Activated T-cell treated with anti-CD3 and anti-CD28 coated beads, Interleukin-2, amount 50 U/mL, for 4 hours (primary cell): ENCODE measurements around the gene NUBP1. TPM values are rescaled to one million over a fixed set of nuclear protein-coding genes. Genes with fewer than 3 reads are reported as not detected.
A peak's percentile ranks its signal among the peaks of the same experiment; 100 is the strongest.

ENCODE experiments used
- ATAC-seq, 2 donors: fragments of 200-7000 bp; cut with Tn5 transposase; one replicate each; pipeline ENCODE4 v1.10.0; 2021
- DNase-seq: peaks from one replicate; pipeline ENCODE4 v3.0.0-alpha.2; 2020
- H3K27me3 Mint-ChIP-seq: one replicate; pipeline ENCODE4 v1.8.0; 2021; ENCODE audit warnings: low read depth, mixed read lengths
- H3K36me3 Mint-ChIP-seq: one replicate; pipeline ENCODE4 v1.8.0; 2022; ENCODE audit warnings: mixed read lengths; ENCODE audit not compliant: insufficient read depth
- H3K4me1 Mint-ChIP-seq: one replicate; pipeline ENCODE4 v1.8.0; 2021; ENCODE audit warnings: low read depth, mixed read lengths
- H3K4me3 Mint-ChIP-seq: one replicate; pipeline ENCODE4 v1.8.0; 2021; ENCODE audit warnings: mild to moderate bottlenecking, moderate library complexity, mixed read lengths
- H3K9me3 Mint-ChIP-seq: one replicate; pipeline ENCODE4 v1.8.0; 2021; ENCODE audit warnings: mixed read lengths
- total RNA-seq, 3 donors: library from RNA; stranded (reverse); gene quantifications; one replicate each; pipeline ENCODE4 v1.2.1, GENCODE V29; 2021

NUBP1 gene
- total RNA-seq, 3 donors from 2014 or later: 42.4 to 52.8 (median 44.1) TPM

DNA sequence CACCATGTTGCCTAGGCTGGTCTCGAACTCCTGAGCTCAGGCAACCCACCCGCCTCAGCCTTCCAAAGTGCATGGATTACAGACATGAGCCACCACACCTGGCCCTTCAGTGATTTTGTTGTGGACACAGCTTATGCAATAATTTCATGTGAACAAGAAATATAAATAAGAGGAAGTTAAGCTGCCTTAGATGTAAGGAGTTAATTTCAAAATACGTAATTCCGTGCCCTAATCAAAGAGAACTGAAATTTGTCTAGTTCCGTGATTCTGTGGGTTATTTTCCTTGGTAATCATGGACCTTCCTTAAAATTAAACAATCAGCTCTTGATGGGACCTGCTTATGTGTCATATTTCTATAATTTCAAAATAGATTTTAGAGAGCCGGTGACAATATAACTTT, 63.1 kb downstream of the NUBP1 start:
- Mint-ChIP-seq H3K9me3 (no peaks in the 10 kb centered on the region), H3K36me3 (no peaks in the 10 kb centered on the region), H3K4me3 (no peak overlapping the region), H3K4me1 (no peaks in the 10 kb centered on the region), H3K27me3 (peaks cover 7% of the 10 kb centered on the region)
- DNase-seq: no peak
- no peak for ATAC-seq

DNA sequence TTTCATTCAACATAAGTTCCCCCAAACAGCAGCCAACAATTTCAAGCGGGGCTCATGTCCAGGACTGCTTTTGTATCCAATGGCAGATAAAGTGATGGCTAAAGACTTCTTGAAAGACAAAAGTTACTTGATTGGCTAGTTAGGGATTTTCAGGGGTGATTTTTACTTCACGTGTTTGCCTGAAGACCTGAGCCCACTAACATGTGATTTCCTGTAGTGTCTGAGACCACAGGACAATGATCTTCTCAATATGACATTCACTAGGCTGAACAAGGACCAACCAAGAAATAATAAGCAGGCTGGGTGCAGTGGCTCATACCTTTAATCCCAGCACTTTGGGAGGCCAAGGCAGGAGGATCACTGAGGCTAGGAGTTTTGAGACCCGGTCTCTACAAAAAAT, 64.6 kb downstream of the NUBP1 start:
- ATAC-seq (no peak), DNase-seq (no peak)
- Mint-ChIP-seq H3K36me3 (no peaks in the 10 kb centered on the region), H3K27me3 (peaks cover 7% of the 10 kb centered on the region), H3K9me3 (no peaks in the 10 kb centered on the region), H3K4me1 (peaks cover 8% of the 10 kb centered on the region), H3K4me3 (no peak overlapping the region)

DNA sequence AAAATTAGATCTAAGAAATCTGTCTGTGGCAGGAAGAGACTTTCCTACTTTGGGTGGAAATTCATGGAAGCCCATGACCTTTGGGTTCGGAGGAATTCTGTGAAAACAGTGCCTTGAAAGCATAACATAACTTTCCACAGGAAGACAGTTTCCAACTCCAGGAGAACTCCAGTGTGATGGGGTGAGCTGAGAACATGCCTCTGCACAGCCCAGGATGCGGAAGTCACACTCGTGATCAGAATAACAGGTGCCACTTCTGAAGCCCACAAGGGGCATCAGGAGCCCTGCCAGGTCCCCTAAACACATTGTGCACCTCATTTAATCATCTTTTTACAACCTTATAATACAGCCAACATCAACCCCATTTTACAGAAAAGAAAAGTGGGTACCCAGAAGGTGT, 65.2 kb downstream of the NUBP1 start:
- Mint-ChIP-seq H3K4me1 (peaks cover 8% of the 10 kb centered on the region), H3K27me3 (peaks cover 5% of the 10 kb centered on the region), H3K9me3 (no peaks in the 10 kb centered on the region), H3K36me3 (no peaks in the 10 kb centered on the region), H3K4me3 (no peak overlapping the region)
- ATAC-seq (no peak), DNase-seq (no peak)

DNA sequence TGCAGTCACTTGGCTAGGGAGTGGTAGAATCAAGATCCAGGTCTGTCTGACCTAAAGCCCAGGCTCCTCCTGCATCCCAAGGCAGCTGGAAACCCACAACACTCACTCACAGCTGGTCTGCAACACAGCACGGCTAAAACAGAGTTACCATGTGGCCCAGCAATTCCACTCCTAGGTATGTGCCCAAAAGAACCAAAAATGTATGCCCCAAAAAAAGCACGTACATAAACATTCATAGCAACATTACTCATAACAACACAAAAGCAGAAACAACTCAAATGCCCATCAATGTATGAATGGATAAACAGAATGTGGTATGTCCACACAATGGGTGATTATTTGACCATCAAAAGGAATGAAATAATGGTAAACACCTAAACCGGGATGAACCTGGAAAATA, 66.1 kb downstream of the NUBP1 start:
- no peak overlapping the region for H3K4me3 Mint-ChIP-seq
- peaks cover 5% of the 10 kb centered on the region for H3K27me3 Mint-ChIP-seq
- no peak for ATAC-seq
- no peak for DNase-seq
- H3K36me3 Mint-ChIP-seq: no peaks in the 10 kb centered on the region
- peaks cover 8% of the 10 kb centered on the region for H3K4me1 Mint-ChIP-seq
- H3K9me3 Mint-ChIP-seq: no peaks in the 10 kb centered on the region

DNA sequence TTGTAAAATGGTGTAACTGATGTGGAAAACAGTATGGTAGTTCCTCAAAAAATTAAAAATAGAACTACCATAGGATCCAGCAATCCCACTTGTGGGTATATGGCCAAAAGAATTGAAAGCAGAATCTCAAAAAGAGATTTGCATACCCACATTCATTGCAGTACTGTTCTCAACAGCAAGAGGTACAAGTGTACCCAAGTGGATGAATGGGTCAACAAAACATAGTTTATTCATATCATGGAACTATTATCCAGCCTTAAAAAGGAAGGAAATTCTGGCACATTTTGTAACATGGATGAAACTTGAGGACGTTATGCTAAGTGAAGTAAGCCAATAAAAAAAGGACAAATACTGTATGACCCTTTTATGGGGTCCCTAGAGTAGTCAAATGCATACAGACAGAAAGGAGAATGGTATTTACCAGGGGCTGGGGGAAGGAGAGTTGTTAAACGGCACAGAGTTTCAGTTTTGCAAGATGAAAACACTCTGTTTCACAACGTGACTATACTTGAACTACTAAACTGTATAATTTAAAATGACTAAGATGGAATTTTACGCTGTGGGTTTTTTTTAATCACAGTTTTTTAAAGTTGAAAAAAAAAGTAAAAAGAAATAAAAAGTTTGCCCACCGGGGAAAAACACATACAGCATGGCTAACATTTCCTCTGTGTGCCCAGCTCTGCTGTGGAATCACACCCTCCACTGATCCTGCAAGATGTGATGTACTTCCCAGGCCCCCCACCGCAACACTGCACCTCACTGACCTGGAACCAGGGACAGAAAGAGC, 68.9 kb downstream of the NUBP1 start:
- Mint-ChIP-seq H3K4me3 (no peak overlapping the region), H3K27me3 (peaks cover 4% of the 10 kb centered on the region), H3K4me1 (peaks cover 8% of the 10 kb centered on the region), H3K9me3 (no peaks in the 10 kb centered on the region), H3K36me3 (no peaks in the 10 kb centered on the region)
- peak; percentile 81 to 93 for ATAC-seq
- no peak for DNase-seq

DNA sequence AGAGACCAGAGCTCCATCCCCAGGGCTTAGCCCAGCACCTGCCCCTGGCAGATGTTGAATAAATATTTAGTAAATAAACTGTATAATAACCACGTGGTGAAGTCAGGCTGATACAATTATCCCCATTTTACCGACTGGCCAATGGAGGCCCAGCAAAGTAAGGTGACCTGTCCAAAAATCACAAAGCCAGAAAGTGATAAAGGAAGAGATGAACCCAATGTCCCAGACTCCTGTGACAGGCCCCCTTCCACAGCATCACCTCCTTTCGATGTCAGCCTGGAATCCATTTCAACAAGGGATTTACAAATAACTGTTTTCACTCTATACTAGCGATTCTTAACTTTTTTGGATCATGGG, 69.4 kb downstream of the NUBP1 start:
- Mint-ChIP-seq H3K36me3 (no peaks in the 10 kb centered on the region), H3K27me3 (peaks cover 8% of the 10 kb centered on the region), H3K9me3 (no peaks in the 10 kb centered on the region), H3K4me3 (no peak overlapping the region), H3K4me1 (peaks cover 8% of the 10 kb centered on the region)
- no peak for DNase-seq
- no peak for ATAC-seq

GRCh38 chr16:10817514-10817913, 73.9 kb downstream of the NUBP1 start:
- DNase-seq (no peak), ATAC-seq (no peak)
- Mint-ChIP-seq H3K36me3 (no peaks in the 10 kb centered on the region), H3K4me1 (peaks cover 7% of the 10 kb centered on the region), H3K9me3 (no peaks in the 10 kb centered on the region), H3K4me3 (no peak overlapping the region), H3K27me3 (peaks cover 8% of the 10 kb centered on the region)

- DNase-seq (no peak), ATAC-seq (no peak)
- H3K27me3 Mint-ChIP-seq: peaks cover 8% of the 10 kb centered on the region
- H3K36me3 Mint-ChIP-seq: no peaks in the 10 kb centered on the region
- no peak within 1 kb of the TSS for H3K4me3 Mint-ChIP-seq
- no peaks in the 10 kb centered on the region for H3K9me3 Mint-ChIP-seq
- peaks cover 1% of the 10 kb centered on the region for H3K4me1 Mint-ChIP-seq
Observed at GRCh38 chr16:10817963-10818941, 74.6 kb downstream of the NUBP1 start, which contains the start of gene TVP23A. Gene TVP23A (minus strand): TSS chr16:10818794. CDS start chr16:10818493, 301 bp downstream.

Other genes starting within 250 kb of the NUBP1 start
- gene EMP2, start 163.2 kb upstream of the NUBP1 start, total RNA-seq: under 1 TPM; 0.16 to 0.35 (median 0.16) TPM
- not detected for gene TEKT5, start 48.9 kb upstream of the NUBP1 start, total RNA-seq
- under 1 TPM in 2 of 3 donors, not detected in 1; 0.11 to 0.14 TPM for gene TVP23A, start 75.0 kb downstream of the NUBP1 start, total RNA-seq
- 1 to 10 TPM; 2.4 to 3.6 (median 2.5) TPM for gene CIITA, start 133.4 kb downstream of the NUBP1 start, total RNA-seq
- gene DEXI, start 198.6 kb downstream of the NUBP1 start, total RNA-seq: 10 to 100 TPM; 27.0 to 30.2 (median 29.5) TPM
- 10 to 100 TPM; 25.2 to 26.4 (median 26.3) TPM for gene CLEC16A, start 200.7 kb downstream of the NUBP1 start, total RNA-seq